Measurements from ENCODE around the gene COMMD6. TPM values are rescaled to one million over a fixed set of nuclear protein-coding genes. Genes with fewer than 3 reads are reported as not detected.

Gene COMMD6
- total and polyA plus RNA-seq, 2 of the 13 experiments (the other 11 are each of a cell fraction or from before 2014, with no cell fraction given): 97.0 to 164 TPM

DNA sequence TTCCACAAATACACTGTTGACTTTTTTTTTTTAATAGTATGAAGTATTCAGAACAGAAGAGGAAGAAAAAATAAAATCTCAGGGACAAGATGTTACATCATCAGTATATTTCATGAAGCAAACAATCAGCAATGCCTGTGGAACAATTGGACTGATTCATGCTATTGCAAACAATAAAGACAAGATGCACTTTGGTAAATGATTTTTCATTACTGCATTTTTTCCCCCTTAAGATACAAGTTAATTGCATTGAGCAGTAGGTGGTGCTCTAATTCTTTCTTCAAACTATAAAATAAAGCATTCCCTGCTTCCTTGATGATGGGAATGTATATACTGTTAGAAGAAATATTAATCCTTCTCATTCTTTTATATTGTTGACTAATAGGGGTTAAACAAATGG, 29.0 kb upstream of the COMMD6 start (continued):
- TF ChIP-seq, protein P1, sequence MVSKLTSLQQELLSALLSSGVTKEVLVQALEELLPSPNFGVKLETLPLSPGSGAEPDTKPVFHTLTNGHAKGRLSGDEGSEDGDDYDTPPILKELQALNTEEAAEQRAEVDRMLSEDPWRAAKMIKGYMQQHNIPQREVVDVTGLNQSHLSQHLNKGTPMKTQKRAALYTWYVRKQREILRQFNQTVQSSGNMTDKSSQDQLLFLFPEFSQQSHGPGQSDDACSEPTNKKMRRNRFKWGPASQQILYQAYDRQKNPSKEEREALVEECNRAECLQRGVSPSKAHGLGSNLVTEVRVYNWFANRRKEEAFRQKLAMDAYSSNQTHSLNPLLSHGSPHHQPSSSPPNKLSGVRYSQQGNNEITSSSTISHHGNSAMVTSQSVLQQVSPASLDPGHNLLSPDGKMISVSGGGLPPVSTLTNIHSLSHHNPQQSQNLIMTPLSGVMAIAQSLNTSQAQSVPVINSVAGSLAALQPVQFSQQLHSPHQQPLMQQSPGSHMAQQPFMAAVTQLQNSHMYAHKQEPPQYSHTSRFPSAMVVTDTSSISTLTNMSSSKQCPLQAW (CRISPR knock-in tag; IDR thresholded peaks at IDR 0.05): no peak

DNA sequence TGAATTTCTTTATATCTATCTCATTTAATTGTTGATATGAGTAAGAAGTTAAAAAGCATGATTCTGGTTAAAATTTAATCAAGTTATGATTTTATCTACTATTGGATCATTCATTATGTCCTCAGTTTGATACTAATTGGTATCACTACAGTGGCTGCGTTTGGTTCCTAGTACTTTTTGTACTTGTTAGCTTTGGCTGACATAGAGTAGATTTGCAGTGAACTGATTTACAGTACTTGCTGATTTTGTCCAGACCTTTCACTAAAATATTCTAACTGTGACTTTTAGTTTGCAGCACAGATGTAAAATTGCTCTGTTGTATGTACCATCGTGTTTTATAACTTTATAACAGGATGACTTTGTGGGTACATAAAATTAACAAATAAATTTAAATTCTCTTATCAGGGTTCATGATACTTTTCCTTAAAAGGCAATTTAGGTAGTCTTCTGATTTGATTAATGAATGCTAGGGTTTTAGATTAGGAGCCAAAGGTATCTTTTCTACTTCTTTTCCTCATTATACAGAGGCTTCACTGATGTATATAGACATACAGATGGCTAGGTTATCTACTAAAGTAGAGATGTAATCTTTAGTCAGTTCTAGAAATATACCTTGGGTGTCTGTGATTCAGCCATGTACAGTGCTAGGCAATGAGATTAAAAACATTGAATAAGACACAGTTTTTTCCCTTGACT, 20.7 kb upstream of the COMMD6 start:
- DNase-seq (ENCODE audit: low spot score) (no peak), FAIRE-seq (no peak), ATAC-seq (no peak)
- TF ChIP-seq, protein P2, sequence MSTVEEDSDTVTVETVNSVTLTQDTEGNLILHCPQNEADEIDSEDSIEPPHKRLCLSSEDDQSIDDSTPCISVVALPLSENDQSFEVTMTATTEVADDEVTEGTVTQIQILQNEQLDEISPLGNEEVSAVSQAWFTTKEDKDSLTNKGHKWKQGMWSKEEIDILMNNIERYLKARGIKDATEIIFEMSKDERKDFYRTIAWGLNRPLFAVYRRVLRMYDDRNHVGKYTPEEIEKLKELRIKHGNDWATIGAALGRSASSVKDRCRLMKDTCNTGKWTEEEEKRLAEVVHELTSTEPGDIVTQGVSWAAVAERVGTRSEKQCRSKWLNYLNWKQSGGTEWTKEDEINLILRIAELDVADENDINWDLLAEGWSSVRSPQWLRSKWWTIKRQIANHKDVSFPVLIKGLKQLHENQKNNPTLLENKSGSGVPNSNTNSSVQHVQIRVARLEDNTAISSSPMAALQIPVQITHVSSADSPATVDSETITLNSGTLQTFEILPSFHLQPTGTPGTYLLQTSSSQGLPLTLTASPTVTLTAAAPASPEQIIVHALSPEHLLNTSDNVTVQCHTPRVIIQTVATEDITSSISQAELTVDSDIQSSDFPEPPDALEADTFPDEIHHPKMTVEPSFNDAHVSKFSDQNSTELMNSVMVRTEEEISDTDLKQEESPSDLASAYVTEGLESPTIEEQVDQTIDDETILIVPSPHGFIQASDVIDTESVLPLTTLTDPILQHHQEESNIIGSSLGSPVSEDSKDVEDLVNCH (CRISPR knock-in tag; IDR thresholded peaks at IDR 0.05): no peak
- ChIA-PET POLR2A (no interaction called here), CTCF (ENCODE audit: low intra/inter-chr PET ratio, low total read pairs) (no interaction called here)
- no peak overlapping the region for H3K4me3 ChIP-seq (replicated peaks in 1 of 3; ENCODE audit: insufficient read depth in 1 of 3, low read depth in 2 of 3, low read length in 3 of 3)
- H2AFZ ChIP-seq (ENCODE audit: low read length): no peak overlapping the region
- H3K4me2 ChIP-seq (ENCODE audit: low read depth, low read length): no peak overlapping the region
- in situ Hi-C loops (cut with HindIII; ENCODE audit: extremely low pct_ligation_motif_present, low pct_unique_long_range_greater_than_20kb) (no loop called here), intact Hi-C loops (cut with micrococcal nuclease; ENCODE audit: unreplicated experiment) (no loop called here)
- WGBS (ENCODE audit: low lambda C conversion rate): 97% methylated on average over 2 of the region's 2 CpGs
- H3K79me2 ChIP-seq (ENCODE audit: insufficient read depth, low read length): peaks cover 2% of the 10 kb centered on the region
- H3K36me3 ChIP-seq (replicated peaks in 1 of 2; ENCODE audit: control insufficient read depth in 1 of 2, insufficient read depth in 2 of 2, low read length in 2 of 2): peaks cover 2 to 24% of the 10 kb centered on the region in 2 experiments
- peaks cover 6% of the 10 kb centered on the region; the same call in 1 of the 2 replicates for H3K4me1 ChIP-seq (ENCODE audit: insufficient read depth, low read length)
- H3K9ac ChIP-seq (ENCODE audit: insufficient read depth, low read depth, low read length): no peak overlapping the region
- BruUV-seq (replicated peaks): no TSS peak
- H4K20me1 ChIP-seq (ENCODE audit: insufficient read depth, low read length): no peaks in the 10 kb centered on the region
- H3K9me3 ChIP-seq (ENCODE audit: low read length): no peaks in the 10 kb centered on the region
- no peaks in the 10 kb centered on the region for H3K27me3 ChIP-seq (ENCODE audit: control insufficient read depth in 1 of 2, insufficient read depth in 2 of 2, low read length in 2 of 2)
- H3K27ac ChIP-seq (ENCODE audit: extremely low read length, insufficient read depth, low read length): no peak overlapping the region

Data from HepG2 (cell line).